ENCODE measurements around the gene MROH8.

GRCh38 chr20:37119356-37120036 is 59.9 kb downstream of the MROH8 start:
- no peak for TF ChIP-seq POLR2AphosphoS5 (IDR thresholded peaks at IDR 0.05; ENCODE audit: low read depth, low read length)
- no peak for TF ChIP-seq TAF1 (IDR thresholded peaks at IDR 0.05; ENCODE audit: low read depth, low read length)
- no peak for TF ChIP-seq POLR2A (IDR thresholded peaks at IDR 0.05; ENCODE audit: low read depth, low read length)
- no peak for TF ChIP-seq PAX5 (IDR thresholded peaks at IDR 0.05; ENCODE audit: insufficient read depth, low read length, severe bottlenecking)
- TF ChIP-seq POU2F2 (IDR thresholded peaks at IDR 0.05; ENCODE audit: low read depth, low read length): no peak

Data from GM12891 (cell line).